ENCODE results near the gene TGM2. TPM values are rescaled to one million over a fixed set of nuclear protein-coding genes. Genes with fewer than 3 reads are reported as not detected.

The TGM2 gene
- polyA plus RNA-seq, 1 donor (not counting 4 experiments of a cell fraction or from before 2014, with no cell fraction given): 18.7 TPM

DNA sequence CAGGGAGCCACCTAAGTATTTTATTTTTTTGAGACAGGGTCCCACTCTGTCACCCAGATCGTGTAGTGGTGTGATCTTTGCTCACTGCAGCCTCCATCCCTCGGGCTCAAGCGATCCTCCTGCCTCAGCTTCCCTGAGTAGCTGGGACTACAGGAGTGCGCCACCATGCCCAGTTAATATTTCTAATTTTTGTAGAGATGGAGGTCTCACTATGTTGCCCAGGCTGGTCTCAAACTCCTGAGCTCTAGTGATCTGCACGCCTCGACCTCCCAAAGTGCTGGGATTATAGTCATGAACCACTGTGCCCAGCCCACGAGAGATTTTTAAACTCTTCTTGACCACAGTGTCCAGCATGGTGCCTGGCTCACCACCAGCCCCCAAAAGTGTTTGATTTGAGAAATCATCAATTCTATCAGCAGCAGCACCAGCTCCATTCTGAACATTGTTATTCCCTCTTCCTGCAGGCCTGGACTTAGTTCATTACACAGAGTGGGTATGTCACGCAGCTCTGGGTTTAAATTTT lies 2.3 kb upstream of the TGM2 start:
- no peak for FAIRE-seq
- no peaks in the 10 kb centered on the region for H3K9me3 ChIP-seq (ENCODE audit: control insufficient read depth, low read depth, low read length)
- H4K20me1 ChIP-seq (ENCODE audit: control insufficient read depth, extremely low read depth, insufficient read depth, low read length): no peaks in the 10 kb centered on the region
- no peaks in the 10 kb centered on the region for H3K79me2 ChIP-seq (ENCODE audit: control insufficient read depth, insufficient read depth, low read length)
- H3K9me1 ChIP-seq (ENCODE audit: control insufficient read depth, extremely low read depth, insufficient read depth, low read length): no peaks in the 10 kb centered on the region
- H3K4me1 ChIP-seq (ENCODE audit: control insufficient read depth, extremely low read depth, insufficient read depth, low read length): peaks cover 42% of the 10 kb centered on the region
- TF ChIP-seq EZH2 (IDR thresholded peaks at IDR 0.05; ENCODE audit: low read length): no peak
- TF ChIP-seq, protein P1, sequence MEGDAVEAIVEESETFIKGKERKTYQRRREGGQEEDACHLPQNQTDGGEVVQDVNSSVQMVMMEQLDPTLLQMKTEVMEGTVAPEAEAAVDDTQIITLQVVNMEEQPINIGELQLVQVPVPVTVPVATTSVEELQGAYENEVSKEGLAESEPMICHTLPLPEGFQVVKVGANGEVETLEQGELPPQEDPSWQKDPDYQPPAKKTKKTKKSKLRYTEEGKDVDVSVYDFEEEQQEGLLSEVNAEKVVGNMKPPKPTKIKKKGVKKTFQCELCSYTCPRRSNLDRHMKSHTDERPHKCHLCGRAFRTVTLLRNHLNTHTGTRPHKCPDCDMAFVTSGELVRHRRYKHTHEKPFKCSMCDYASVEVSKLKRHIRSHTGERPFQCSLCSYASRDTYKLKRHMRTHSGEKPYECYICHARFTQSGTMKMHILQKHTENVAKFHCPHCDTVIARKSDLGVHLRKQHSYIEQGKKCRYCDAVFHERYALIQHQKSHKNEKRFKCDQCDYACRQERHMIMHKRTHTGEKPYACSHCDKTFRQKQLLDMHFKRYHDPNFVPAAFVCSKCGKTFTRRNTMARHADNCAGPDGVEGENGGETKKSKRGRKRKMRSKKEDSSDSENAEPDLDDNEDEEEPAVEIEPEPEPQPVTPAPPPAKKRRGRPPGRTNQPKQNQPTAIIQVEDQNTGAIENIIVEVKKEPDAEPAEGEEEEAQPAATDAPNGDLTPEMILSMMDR (optimal IDR thresholded peaks at IDR 0.05 in 1 of 3, IDR thresholded peaks at IDR 0.05 in 1 of 3, conservative IDR thresholded peaks at IDR 0.05 in 1 of 3; ENCODE audit: extremely low read depth in 1 of 3, insufficient read depth in 2 of 3, low read length in 3 of 3): no peak
- H3K4me3 ChIP-seq (ENCODE audit: control insufficient read depth in 2 of 3, extremely low read depth in 1 of 3, insufficient read depth in 2 of 3, low read depth in 1 of 3, low read length in 3 of 3): no peak overlapping the region
- DNase-seq (ENCODE audit: low read depth, low spot score): no peak
- H3K36me3 ChIP-seq (ENCODE audit: control insufficient read depth in 2 of 2, extremely low read depth in 1 of 2, insufficient read depth in 2 of 2, low read length in 2 of 2): no peaks in the 10 kb centered on the region
- peak overlapping the region; percentile 56 for H3K27ac ChIP-seq (ENCODE audit: control insufficient read depth, insufficient read depth, low read length)
- no peaks in the 10 kb centered on the region for H3K27me3 ChIP-seq (ENCODE audit: control insufficient read depth, extremely low read depth, insufficient read depth, low read length)
- no peak overlapping the region for H3K4me2 ChIP-seq (ENCODE audit: control insufficient read depth, extremely low read depth, insufficient read depth, low read depth, low read length)
- dilution Hi-C loops (cut with MboI; ENCODE audit: extremely low pct_ligation_motif_present, low sequenced_read_pairs): no loop called here
- no peak overlapping the region for H3K9ac ChIP-seq (ENCODE audit: control insufficient read depth, extremely low read depth, insufficient read depth, low read length)
- H2AFZ ChIP-seq (ENCODE audit: control insufficient read depth, low read length): no peak overlapping the region

DNA sequence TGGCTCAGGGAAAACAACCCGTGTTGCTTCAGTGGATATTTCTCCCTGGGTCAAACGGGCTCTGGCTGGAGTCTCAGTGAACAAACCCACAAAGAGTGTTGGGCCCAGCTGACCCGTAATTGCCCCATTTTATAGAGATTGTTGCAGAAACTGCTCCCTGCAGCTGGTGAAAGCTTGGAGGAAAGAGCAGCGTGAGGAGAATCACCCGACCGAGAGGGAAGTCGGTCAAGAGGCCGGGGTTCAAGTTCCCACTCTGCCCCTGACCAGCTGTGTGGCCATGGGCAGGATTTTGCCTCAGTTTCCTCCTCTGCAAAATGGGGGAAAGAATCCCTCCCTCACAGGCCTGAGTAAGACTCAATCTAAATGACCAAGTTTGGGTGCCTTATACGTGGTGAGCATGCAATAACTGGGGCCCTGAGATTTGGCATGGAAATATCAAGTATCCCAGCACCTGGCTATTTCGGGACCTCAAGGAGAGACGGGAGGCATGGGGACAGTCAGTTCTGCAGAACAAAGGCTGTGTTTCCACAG lies 1.7 kb upstream of the TGM2 start:
- Histone ChIP-seq H3K4me3 (ENCODE audit: control insufficient read depth in 2 of 3, extremely low read depth in 1 of 3, insufficient read depth in 2 of 3, low read depth in 1 of 3, low read length in 3 of 3) (no peak overlapping the region), H2AFZ (ENCODE audit: control insufficient read depth, low read length) (no peak overlapping the region), H3K4me1 (ENCODE audit: control insufficient read depth, extremely low read depth, insufficient read depth, low read length) (peaks cover 42% of the 10 kb centered on the region), H3K9ac (ENCODE audit: control insufficient read depth, extremely low read depth, insufficient read depth, low read length) (no peak overlapping the region), H3K79me2 (ENCODE audit: control insufficient read depth, insufficient read depth, low read length) (no peaks in the 10 kb centered on the region), H4K20me1 (ENCODE audit: control insufficient read depth, extremely low read depth, insufficient read depth, low read length) (no peaks in the 10 kb centered on the region), H3K27ac (ENCODE audit: control insufficient read depth, insufficient read depth, low read length) (no peak overlapping the region), H3K4me2 (ENCODE audit: control insufficient read depth, extremely low read depth, insufficient read depth, low read depth, low read length) (no peak overlapping the region), H3K27me3 (ENCODE audit: control insufficient read depth, extremely low read depth, insufficient read depth, low read length) (no peaks in the 10 kb centered on the region), H3K9me3 (ENCODE audit: control insufficient read depth, low read depth, low read length) (no peaks in the 10 kb centered on the region), H3K9me1 (ENCODE audit: control insufficient read depth, extremely low read depth, insufficient read depth, low read length) (no peaks in the 10 kb centered on the region), H3K36me3 (ENCODE audit: control insufficient read depth in 2 of 2, extremely low read depth in 1 of 2, insufficient read depth in 2 of 2, low read length in 2 of 2) (no peaks in the 10 kb centered on the region)
- FAIRE-seq (peak; percentile 9), DNase-seq (ENCODE audit: low read depth, low spot score) (no peak)
- dilution Hi-C loops (cut with MboI; ENCODE audit: extremely low pct_ligation_motif_present, low sequenced_read_pairs): no loop called here
- TF ChIP-seq EZH2 (IDR thresholded peaks at IDR 0.05; ENCODE audit: low read length): no peak
- TF ChIP-seq, protein P1 (optimal IDR thresholded peaks at IDR 0.05 in 1 of 3, IDR thresholded peaks at IDR 0.05 in 1 of 3, conservative IDR thresholded peaks at IDR 0.05 in 1 of 3; ENCODE audit: extremely low read depth in 1 of 3, insufficient read depth in 2 of 3, low read length in 3 of 3): no peak
